Adrenal gland (tissue), 12 donors: ENCODE measurements around the gene ZNF273. TPM values are rescaled to one million over a fixed set of nuclear protein-coding genes. Genes with fewer than 3 reads are reported as not detected.

Source experiments
- DNase-seq, 7 donors: peaks; one replicate each; pipeline ENCODE4 v3.0.0-alpha.2; 2019 to 2020
- H3K27ac ChIP-seq, 5 donors: fragments of 200-600 bp; sonication (generic) in 4 of 5; 1 replicate in 3 of 5; 2 replicates in 2 of 5; pipeline versions ENCODE4 v1.5.1 to v1.8.0; 2016 to 2020; ENCODE audit warnings: mild to moderate bottlenecking in 1 of 5
- H3K27me3 ChIP-seq: fragments of 200-600 bp; 2 replicates; pipeline ENCODE4 v1.8.0; 2021
- H3K36me3 ChIP-seq, 2 donors: fragments of 200-600 bp; replicated peaks in 1 of 2; 1 replicate in 1 of 2; 2 replicates in 1 of 2; pipeline versions ENCODE4 v1.5.1 to v1.8.0; 2018 to 2022
- H3K4me1 ChIP-seq, 2 donors: fragments of 200-600 bp; replicated peaks in 1 of 2; 1 replicate in 1 of 2; 2 replicates in 1 of 2; pipeline versions ENCODE4 v1.5.1 to v1.8.0; 2018 to 2021
- H3K4me3 ChIP-seq, 4 donors: fragments of 200-600 bp; sonication (generic) in 3 of 4; one replicate each; pipeline ENCODE4 v1.5.1; 2016 to 2018
- H3K9me3 ChIP-seq, 3 donors: fragments of 200-600 bp; sonication (generic) in 1 of 3; replicated peaks in 1 of 3; 1 replicate in 2 of 3; 2 replicates in 1 of 3; pipeline versions ENCODE4 v1.5.1 to v1.8.0; 2016 to 2021
- POLR2A ChIP-seq, 2 donors: fragments of 450-650 bp; IDR thresholded peaks; one replicate each; pipeline ENCODE4 v1.6.1; 2017; ENCODE audit warnings: antibody characterized with exemption in 2 of 2, mild to moderate bottlenecking in 2 of 2, moderate library complexity in 1 of 2
- WGBS, 4 donors: extraction: QIAGEN DNeasy Blood & Tissue Kit in 2 of 4; methylation state at CpG; one replicate each; pipeline versions ENCODE4 v1.1.5 to v1.1.7; 2013 to 2017; 5-methylcytosine and 5-hydroxymethylcytosine counted together
- intact Hi-C, 2 donors: fragments of 100-400 bp; cut with DNase I; formaldehyde crosslinking; loops; one replicate each; pipeline versions ENCODE4 v1.14.1 to v1.15.0; 2022 to 2023
- polyA plus RNA-seq, 3 donors: library from polyadenylated mRNA; stranded (reverse); fragments of 200-250 nt in 2 of 3; fragments of 350-450 nt in 1 of 3; fragmentation: Illumina TruSeq in 1 of 3; extraction: RNeasy Lipid Tissue Mini Kit (QIAGEN cat#74804) in 1 of 3; gene quantifications; one replicate each; pipeline ENCODE4 v1.2.3, GENCODE V29; 2013 to 2014
- total RNA-seq, 9 donors: library from RNA; depleted of rRNA in 4 of 9; stranded (reverse); fragments of >200 nt in 4 of 9; fragments of 120-200 nt in 1 of 9; fragmentation: NEBNext Ultra II Directional in 1 of 9; extraction: Animal tissue kit (Norgen Biotek cat#: 25700) in 1 of 9; gene quantifications; one replicate each; pipeline versions ENCODE4 v1.1.0 to v1.2.4, GENCODE V29; 2013 to 2023
- TF ChIP-seq, protein P1 (sequence below), 6 experiments: fragments of 450-650 bp in 4 of 6; fragments of 200-600 bp in 2 of 6; sonication (generic) in 1 of 6; IDR thresholded peaks; 1 replicate in 5 of 6; 2 replicates in 1 of 6; pipeline versions ENCODE4 v1.5.1 to v1.8.0; 2016 to 2021; ENCODE audit warnings: antibody characterized with exemption in 6 of 6, mild to moderate bottlenecking in 2 of 6, moderate library complexity in 1 of 6
- donor health status: healthy with polysubstance abuse.
- donor health status: Bipolar disorder and iron deficiency.
- donor health status: DM: yes; HTN: yes; CAD: no.
- donor health status: DM: no; HTN: no; CAD: no.
- donor health status: DM: no; HTN: no; CAD: no.
- donor health status: DM: yes; HTN: yes; CAD: no.

The ZNF273 gene
- total and polyA plus RNA-seq, 12 donors, result 2.1 to 9.2 (median 4.9) TPM

GRCh38 chr7:64869121-64869725 is 33.9 kb upstream of the ZNF273 start:
- Histone ChIP-seq H3K27me3 (no peaks in the 10 kb centered on the region), H3K4me1 (no peaks in the 10 kb centered on the region), H3K9me3 (no peaks in the 10 kb centered on the region), H3K27ac (no peak overlapping the region), H3K4me3 (no peak overlapping the region), H3K36me3 (no peaks in the 10 kb centered on the region)
- peak in 2 of 7 donors; percentile 6 to 18 for DNase-seq
- TF ChIP-seq, protein P1, sequence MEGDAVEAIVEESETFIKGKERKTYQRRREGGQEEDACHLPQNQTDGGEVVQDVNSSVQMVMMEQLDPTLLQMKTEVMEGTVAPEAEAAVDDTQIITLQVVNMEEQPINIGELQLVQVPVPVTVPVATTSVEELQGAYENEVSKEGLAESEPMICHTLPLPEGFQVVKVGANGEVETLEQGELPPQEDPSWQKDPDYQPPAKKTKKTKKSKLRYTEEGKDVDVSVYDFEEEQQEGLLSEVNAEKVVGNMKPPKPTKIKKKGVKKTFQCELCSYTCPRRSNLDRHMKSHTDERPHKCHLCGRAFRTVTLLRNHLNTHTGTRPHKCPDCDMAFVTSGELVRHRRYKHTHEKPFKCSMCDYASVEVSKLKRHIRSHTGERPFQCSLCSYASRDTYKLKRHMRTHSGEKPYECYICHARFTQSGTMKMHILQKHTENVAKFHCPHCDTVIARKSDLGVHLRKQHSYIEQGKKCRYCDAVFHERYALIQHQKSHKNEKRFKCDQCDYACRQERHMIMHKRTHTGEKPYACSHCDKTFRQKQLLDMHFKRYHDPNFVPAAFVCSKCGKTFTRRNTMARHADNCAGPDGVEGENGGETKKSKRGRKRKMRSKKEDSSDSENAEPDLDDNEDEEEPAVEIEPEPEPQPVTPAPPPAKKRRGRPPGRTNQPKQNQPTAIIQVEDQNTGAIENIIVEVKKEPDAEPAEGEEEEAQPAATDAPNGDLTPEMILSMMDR (IDR thresholded peaks at IDR 0.05), result no peak
- TF ChIP-seq POLR2A (IDR thresholded peaks at IDR 0.05), result no peak
- WGBS, 4 donors, result 72 to 85% (median 73%) methylated on average over 6 to 8 of the region's 8 CpGs
- intact Hi-C loops, result no loop called here

DNA sequence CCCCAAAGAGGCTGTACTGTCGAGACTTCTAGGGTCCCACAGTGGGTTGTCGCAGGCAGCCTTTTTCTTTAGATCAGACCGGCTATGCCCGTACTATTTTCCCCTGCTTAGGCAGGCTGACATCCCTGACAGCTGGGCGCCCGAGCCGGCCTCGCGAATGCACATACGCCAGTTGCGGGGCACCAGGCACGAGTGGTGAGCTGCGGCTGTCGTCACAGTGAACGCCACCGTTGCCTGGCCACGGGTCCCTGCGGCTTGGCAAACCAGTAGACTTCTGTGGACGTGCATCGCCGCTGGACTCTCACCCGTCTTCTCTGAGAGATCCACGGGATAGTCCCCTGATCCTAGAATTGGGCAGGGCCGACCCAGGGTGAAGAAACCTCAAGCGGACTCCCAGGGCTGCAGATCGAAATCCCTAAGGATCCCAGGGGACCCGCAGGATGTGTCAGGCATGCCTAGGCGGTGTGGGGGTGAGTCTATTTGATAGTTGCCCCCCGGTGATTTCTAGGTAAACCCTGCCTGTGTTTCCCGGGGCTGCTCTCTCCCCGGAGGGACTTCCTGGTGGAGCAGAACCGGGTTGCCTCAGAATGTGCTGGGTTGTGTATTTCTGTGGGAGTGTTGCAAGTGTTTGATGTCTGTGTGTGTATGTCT is 33.0 kb upstream of the ZNF273 start:
- H3K4me1 ChIP-seq, result no peaks in the 10 kb centered on the region
- no peak overlapping the region for H3K27ac ChIP-seq
- H3K36me3 ChIP-seq, result no peaks in the 10 kb centered on the region
- intact Hi-C loops, result no loop called here
- 89 to 94% (median 92%) methylated on average over 13 to 32 of the region's 32 CpGs for WGBS, 4 donors
- peak in 2 of 7 donors; percentile 6 to 29 for DNase-seq
- H3K9me3 ChIP-seq, result no peaks in the 10 kb centered on the region
- no peaks in the 10 kb centered on the region for H3K27me3 ChIP-seq
- no peak overlapping the region for H3K4me3 ChIP-seq
- TF ChIP-seq, protein P1 (IDR thresholded peaks at IDR 0.05), result no peak
- no peak for TF ChIP-seq POLR2A (IDR thresholded peaks at IDR 0.05)

GRCh38 chr7:64870656-64871055 is 32.4 kb upstream of the ZNF273 start:
- no peak for TF ChIP-seq POLR2A (IDR thresholded peaks at IDR 0.05)
- TF ChIP-seq, protein P1 (IDR thresholded peaks at IDR 0.05), result no peak
- Histone ChIP-seq H3K27ac (no peak overlapping the region), H3K4me3 (no peak overlapping the region), H3K36me3 (no peaks in the 10 kb centered on the region), H3K4me1 (no peaks in the 10 kb centered on the region), H3K9me3 (no peaks in the 10 kb centered on the region), H3K27me3 (no peaks in the 10 kb centered on the region)
- DNase-seq, result peak in 2 of 7 donors; percentile 7 to 17
- intact Hi-C loops, result no loop called here
- 89 to 93% (median 91%) methylated on average over 12 to 13 of the region's 13 CpGs for WGBS, 4 donors

DNA sequence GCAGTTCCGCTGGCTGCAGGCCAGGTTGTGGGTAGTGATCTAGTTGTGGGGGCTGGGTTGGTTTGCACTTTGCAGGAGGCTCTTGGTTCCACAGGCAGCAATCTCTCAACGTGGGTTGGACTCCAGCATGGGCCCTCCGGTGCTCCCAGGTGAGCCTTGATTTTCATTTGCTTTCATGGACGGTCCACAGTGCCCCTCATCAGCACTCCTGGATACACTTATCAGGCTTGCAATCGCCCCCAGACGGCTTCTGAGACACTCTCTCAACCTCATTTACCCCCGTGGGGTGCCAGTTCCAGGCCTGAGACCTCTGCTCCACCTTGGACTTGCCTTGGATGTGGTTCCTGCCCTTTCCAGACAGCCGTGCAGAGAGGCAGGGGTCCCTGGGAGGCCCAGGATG is 31.3 kb upstream of the ZNF273 start:
- Histone ChIP-seq H3K27me3 (no peaks in the 10 kb centered on the region), H3K9me3 (no peaks in the 10 kb centered on the region), H3K4me3 (no peak overlapping the region), H3K36me3 (no peaks in the 10 kb centered on the region), H3K27ac (no peak overlapping the region), H3K4me1 (no peaks in the 10 kb centered on the region)
- intact Hi-C loops, result no loop called here
- 73 to 89% (median 76%) methylated on average over 6 to 8 of the region's 8 CpGs for WGBS, 4 donors
- no peak for TF ChIP-seq POLR2A (IDR thresholded peaks at IDR 0.05)
- TF ChIP-seq, protein P1 (IDR thresholded peaks at IDR 0.05), result no peak
- peak in 2 of 7 donors; percentile 12 to 38 for DNase-seq
